Right atrium auricular region (tissue), 2 donors: ENCODE data around the gene AOPEP. TPM values are rescaled to one million over a fixed set of nuclear protein-coding genes. Genes with fewer than 3 reads are reported as not detected.
A peak's percentile ranks its signal among the peaks of the same experiment; 100 is the strongest.
"Not testable (repeated sequence)": the region's sequence is repeated elsewhere in the genome, so short reads cannot be mapped to it uniquely, and the experiment has no call there.

Experiments
- DNase-seq: peaks from one replicate; pipeline ENCODE4 v3.0.0-alpha.2; 2019; ENCODE audit warnings: low spot score
- H3K27ac ChIP-seq, 2 donors: fragments of 200-600 bp; sonication (generic); 1 replicate in 1 of 2; 2 replicates in 1 of 2; pipeline ENCODE4 v1.5.1; 2016 to 2019
- H3K27me3 ChIP-seq, 2 donors: fragments of 200-600 bp; sonication (generic); one replicate each; pipeline versions ENCODE4 v1.5.1 to v1.6.0; 2017 to 2019
- H3K36me3 ChIP-seq: fragments of 200-600 bp; sonication (generic); one replicate; pipeline ENCODE4 v1.5.1; 2016
- H3K4me1 ChIP-seq, 2 donors: fragments of 200-600 bp; sonication (generic); one replicate each; pipeline versions ENCODE4 v1.5.1 to v1.6.0; 2017 to 2019
- H3K4me3 ChIP-seq, 2 donors: fragments of 200-600 bp; sonication (generic); 1 replicate in 1 of 2; 2 replicates in 1 of 2; pipeline ENCODE4 v1.5.1; 2017 to 2019; ENCODE audit warnings: mild to moderate bottlenecking in 1 of 2, moderate library complexity in 1 of 2
- H3K9me3 ChIP-seq, 2 donors: fragments of 200-600 bp; sonication (generic); one replicate each; pipeline ENCODE4 v1.5.1; 2019
- CTCF ChIP-seq, 2 donors: fragments of 200-600 bp; sonication (generic); IDR thresholded peaks; one replicate each; pipeline ENCODE4 v1.5.1; 2019; ENCODE audit warnings: antibody characterized with exemption in 2 of 2
- total RNA-seq, 2 donors: library from RNA; depleted of rRNA; stranded (reverse); fragments of >200 nt; gene quantifications; one replicate each; pipeline ENCODE4 v1.1.0, GENCODE V29; 2016

The AOPEP gene
- total RNA-seq, 2 donors from 2014 or later: 262 to 314 TPM

GRCh38 chr9:94935396-94935795, 208.9 kb downstream of the AOPEP start:
- Histone ChIP-seq H3K4me1 (peaks cover 0 to 27% of the 10 kb centered on the region in 2 donors), H3K27me3 (no peaks in the 10 kb centered on the region), H3K27ac (no peak overlapping the region), H3K4me3 (no peak overlapping the region), H3K36me3 (no peaks in the 10 kb centered on the region), H3K9me3 (no peaks in the 10 kb centered on the region)
- no peak for TF ChIP-seq CTCF (IDR thresholded peaks at IDR 0.05)
- no peak for DNase-seq

GRCh38 chr9:94936419-94936818, 209.9 kb downstream of the AOPEP start:
- no peak for TF ChIP-seq CTCF (IDR thresholded peaks at IDR 0.05)
- no peaks in the 10 kb centered on the region for H3K36me3 ChIP-seq
- no peak overlapping the region for H3K27ac ChIP-seq
- peaks cover 0 to 34% of the 10 kb centered on the region in 2 donors for H3K4me1 ChIP-seq
- no peak overlapping the region for H3K4me3 ChIP-seq
- no peaks in the 10 kb centered on the region for H3K27me3 ChIP-seq
- DNase-seq: no peak
- no peaks in the 10 kb centered on the region for H3K9me3 ChIP-seq

GRCh38 chr9:94937214-94937903, 210.9 kb downstream of the AOPEP start:
- Histone ChIP-seq H3K27ac (peak overlapping the region in 1 of 2 donors; percentile 26), H3K36me3 (no peaks in the 10 kb centered on the region), H3K4me1 (peaks cover 0 to 40% of the 10 kb centered on the region in 2 donors)

GRCh38 chr9:94938384-94938783, 211.9 kb downstream of the AOPEP start:
- no peaks in the 10 kb centered on the region for H3K9me3 ChIP-seq
- no peak for TF ChIP-seq CTCF (IDR thresholded peaks at IDR 0.05)
- no peak overlapping the region for H3K27ac ChIP-seq
- H3K4me3 ChIP-seq: no peak overlapping the region
- no peak for DNase-seq
- no peaks in the 10 kb centered on the region for H3K36me3 ChIP-seq
- peaks cover 0 to 40% of the 10 kb centered on the region in 2 donors for H3K4me1 ChIP-seq
- no peaks in the 10 kb centered on the region for H3K27me3 ChIP-seq

More at GRCh38 chr9:94937214-94937903, 210.9 kb downstream of the AOPEP start:
- Histone ChIP-seq H3K9me3 (no peaks in the 10 kb centered on the region), H3K4me3 (no peak overlapping the region), H3K27me3 (no peaks in the 10 kb centered on the region)
- no peak for TF ChIP-seq CTCF (IDR thresholded peaks at IDR 0.05)
- DNase-seq: no peak

GRCh38 chr9:94940296-94940695, 213.8 kb downstream of the AOPEP start:
- DNase-seq, H3K9me3 ChIP-seq, H3K4me3 ChIP-seq, H3K36me3 ChIP-seq, H3K27me3 ChIP-seq, H3K27ac ChIP-seq: not testable (repeated sequence)
- H3K4me1 ChIP-seq: peaks cover 0 to 40% of the 10 kb centered on the region in 2 donors

GRCh38 chr9:94941211-94941875, 214.8 kb downstream of the AOPEP start:
- H3K9me3 ChIP-seq: no peaks in the 10 kb centered on the region
- no peak for TF ChIP-seq CTCF (IDR thresholded peaks at IDR 0.05)
- H3K4me1 ChIP-seq: peaks cover 0 to 42% of the 10 kb centered on the region in 2 donors
- peak overlapping the region; percentile 23 to 37 for H3K27ac ChIP-seq
- no peaks in the 10 kb centered on the region for H3K27me3 ChIP-seq
- DNase-seq: no peak
- H3K4me3 ChIP-seq: no peak overlapping the region
- H3K36me3 ChIP-seq: no peaks in the 10 kb centered on the region
